IMR-90 (cell line): ENCODE data around the gene ZNF644. TPM values are rescaled to one million over a fixed set of nuclear protein-coding genes. Genes with fewer than 3 reads are reported as not detected.

Source experiments
- ATAC-seq: fragments of 200-7000 bp; cut with Tn5 transposase; 2 replicates; pipeline ENCODE4 v1.9.1; 2020; ENCODE audit warnings: low read depth, mild to moderate bottlenecking, moderate library complexity
- BruUV-seq: library from RNA; stranded (reverse); fragments of 400-500 nt; replicated peaks from 2 replicates; lab custom pipeline; 2021; lab: Mats Ljungman, UMichigan
- CTCF ChIA-PET: fragments of 300-600 bp; formaldehyde crosslinking; extraction: SDS; loops from one replicate; lab custom pipeline; 2021; ENCODE audit warnings: antibody characterized with exemption; lab: Yijun Ruan, JAX
- POLR2A ChIA-PET: fragments of 300-600 bp; sonication (Branson Sonifier 250); formaldehyde crosslinking; loops from one replicate; lab custom pipeline; 2022; ENCODE audit warnings: antibody characterized with exemption; ENCODE audit not compliant: unreplicated experiment; lab: Charles Lee
- DNase-seq: peaks from one replicate; pipeline ENCODE4 v3.0.0; 2013
- H2AFZ ChIP-seq: replicated peaks from 2 replicates; pipeline ENCODE3; 2013; ENCODE audit warnings: low read length, mild to moderate bottlenecking; ENCODE audit not compliant: poor library complexity
- H2AK5ac ChIP-seq: 2 replicates; pipeline ENCODE4 v1.6.1; 2013; ENCODE audit warnings: low read depth, low read length, inconsistent platforms
- H2AK9ac ChIP-seq: replicated peaks from 2 replicates; pipeline ENCODE3; 2013; ENCODE audit warnings: mild to moderate bottlenecking, low read depth, low read length, moderate library complexity; ENCODE audit not compliant: poor library complexity
- H2BK120ac ChIP-seq: 2 replicates; pipeline ENCODE4 v1.6.1; 2013; ENCODE audit warnings: low read depth, low read length, inconsistent platforms
- H2BK15ac ChIP-seq: 3 replicates; pipeline ENCODE4 v1.6.1; 2013; ENCODE audit warnings: low read depth, low read length, inconsistent platforms
- H2BK20ac ChIP-seq: 2 replicates; pipeline ENCODE4 v1.6.1; 2013; ENCODE audit warnings: low read depth, mild to moderate bottlenecking, inconsistent platforms, low read length, moderate library complexity
- H2BK5ac ChIP-seq: 2 replicates; pipeline ENCODE4 v1.6.1; 2013; ENCODE audit warnings: mild to moderate bottlenecking, low read depth, low read length, inconsistent platforms; ENCODE audit not compliant: poor library complexity, severe bottlenecking
- H3K14ac ChIP-seq: replicated peaks from 2 replicates; pipeline ENCODE4 v1.6.1; 2013; ENCODE audit warnings: low read depth, low read length, inconsistent platforms
- H3K18ac ChIP-seq: 2 replicates; pipeline ENCODE4 v1.6.1; 2013; ENCODE audit warnings: low read depth, low read length, control low read depth
- H3K23ac ChIP-seq: 2 replicates; pipeline ENCODE4 v1.6.1; 2013; ENCODE audit warnings: low read depth, low read length, inconsistent platforms
- H3K27ac ChIP-seq: 2 replicates; pipeline ENCODE4 v1.5.1; 2013; ENCODE audit warnings: mild to moderate bottlenecking, control low read depth, low read length; ENCODE audit not compliant: insufficient read depth
- H3K27me3 ChIP-seq: 2 replicates; pipeline ENCODE4 v1.6.1; 2013; ENCODE audit warnings: low read length; ENCODE audit not compliant: control insufficient read depth, insufficient read depth
- H3K36me3 ChIP-seq: 2 replicates; pipeline ENCODE4 v1.6.1; 2013; ENCODE audit warnings: low read length, mixed read lengths; ENCODE audit not compliant: control insufficient read depth, insufficient read depth
- H3K4ac ChIP-seq: 2 replicates; pipeline ENCODE4 v1.6.1; 2013; ENCODE audit warnings: low read depth, low read length, inconsistent platforms
- H3K4me1 ChIP-seq: 2 replicates; pipeline ENCODE4 v1.6.1; 2013; ENCODE audit warnings: low read length, mixed read lengths; ENCODE audit not compliant: control insufficient read depth, insufficient read depth
- H3K4me2 ChIP-seq: 2 replicates; pipeline ENCODE4 v1.6.1; 2013; ENCODE audit warnings: low read depth, mild to moderate bottlenecking, control low read depth, low read length, moderate library complexity
- H3K4me3 ChIP-seq: 2 replicates; pipeline ENCODE4 v1.5.1; 2013; ENCODE audit warnings: low read depth, mild to moderate bottlenecking, control low read depth, low read length, moderate library complexity; ENCODE audit not compliant: insufficient read depth
- H3K56ac ChIP-seq: 2 replicates; pipeline ENCODE4 v1.6.1; 2013; ENCODE audit warnings: low read length, inconsistent platforms; ENCODE audit not compliant: insufficient read depth; ENCODE audit errors: extremely low read depth
- H3K79me1 ChIP-seq, 2 experiments: 2 replicates each; pipeline ENCODE4 v1.6.1; 2013; ENCODE audit warnings: low read length in 2 of 2, inconsistent platforms in 1 of 2, low read depth in 1 of 2
- H3K9ac ChIP-seq: 2 replicates; pipeline ENCODE4 v1.6.1; 2013; ENCODE audit warnings: low read depth, low read length, control low read depth
- H3K9me1 ChIP-seq: 2 replicates; pipeline ENCODE4 v1.6.1; 2013; ENCODE audit warnings: low read length, inconsistent platforms; ENCODE audit not compliant: insufficient read depth
- H3K9me3 ChIP-seq: 2 replicates; pipeline ENCODE4 v1.6.1; 2013; ENCODE audit warnings: low read length; ENCODE audit not compliant: control insufficient read depth, insufficient read depth
- H4K20me1 ChIP-seq: 2 replicates; pipeline ENCODE4 v1.6.1; 2013; ENCODE audit warnings: low read length, inconsistent platforms; ENCODE audit not compliant: insufficient read depth
- H4K5ac ChIP-seq: 2 replicates; pipeline ENCODE4 v1.6.1; 2013; ENCODE audit warnings: mild to moderate bottlenecking, low read depth, low read length, control low read depth
- H4K8ac ChIP-seq, 2 experiments: 2 replicates each; pipeline ENCODE4 v1.6.1; 2013; ENCODE audit warnings: low read depth in 2 of 2, low read length in 2 of 2, control low read depth in 1 of 2, inconsistent platforms in 1 of 2
- H4K91ac ChIP-seq: 2 replicates; pipeline ENCODE4 v1.6.1; 2013; ENCODE audit warnings: low read depth, low read length, inconsistent platforms; ENCODE audit not compliant: insufficient read depth
- MAFK ChIP-seq: IDR thresholded peaks from 2 replicates; pipeline ENCODE4 v1.6.1; 2012; ENCODE audit warnings: low read depth, low read length, improper control_type of control experiment
- RCOR1 ChIP-seq: IDR thresholded peaks from 2 replicates; pipeline ENCODE4 v1.6.1; 2012; ENCODE audit warnings: mild to moderate bottlenecking, low read length, improper control_type of control experiment; ENCODE audit not compliant: insufficient replicate concordance
- WGBS, 2 experiments: methylation state at CpG; one replicate each; pipeline versions ENCODE4 v1.1.5 to v1.1.7; 2013; ENCODE audit warnings: missing lambda C conversion rate in 2 of 2; ENCODE audit not compliant: insufficient read length in 1 of 2; ENCODE audit errors: extremely low coverage in 2 of 2; 5-methylcytosine and 5-hydroxymethylcytosine counted together
- dilution Hi-C: fragments of 300-500 bp; cut with HindIII; formaldehyde crosslinking; loops from one replicate; pipeline ENCODE4 v1.14.3; 2018; ENCODE audit warnings: low sequenced_read_pairs; ENCODE audit not compliant: unreplicated experiment
- in situ Hi-C: fragments of 300-500 bp; cut with MboI; formaldehyde crosslinking; loops from 3 replicates; pipeline ENCODE4 v1.14.3; 2019; ENCODE audit warnings: low sequenced_read_pairs, inconsistent platforms, mixed read lengths
- intact Hi-C: fragments of 100-400 bp; cut with micrococcal nuclease; formaldehyde crosslinking; loops from 2 replicates; pipeline ENCODE4 v1.10.0; 2022
- polyA plus RNA-seq, 3 experiments: library from polyadenylated mRNA; depleted of rRNA; stranded (reverse); fragments of >200 nt; gene quantifications; 2 replicates each; pipeline ENCODE4 v1.2.3, GENCODE V29; 2012; ENCODE audit warnings: low replicate concordance in 1 of 3
- total RNA-seq: library from RNA; depleted of rRNA; stranded (reverse); fragments of >200 nt; gene quantifications from 2 replicates; pipeline ENCODE4 v1.2.3, GENCODE V29; 2012

The ZNF644 gene
- total and polyA plus RNA-seq, 2 of the 4 experiments (the other 2 are of a cell fraction) = 9.0 to 45.3 TPM

DNA sequence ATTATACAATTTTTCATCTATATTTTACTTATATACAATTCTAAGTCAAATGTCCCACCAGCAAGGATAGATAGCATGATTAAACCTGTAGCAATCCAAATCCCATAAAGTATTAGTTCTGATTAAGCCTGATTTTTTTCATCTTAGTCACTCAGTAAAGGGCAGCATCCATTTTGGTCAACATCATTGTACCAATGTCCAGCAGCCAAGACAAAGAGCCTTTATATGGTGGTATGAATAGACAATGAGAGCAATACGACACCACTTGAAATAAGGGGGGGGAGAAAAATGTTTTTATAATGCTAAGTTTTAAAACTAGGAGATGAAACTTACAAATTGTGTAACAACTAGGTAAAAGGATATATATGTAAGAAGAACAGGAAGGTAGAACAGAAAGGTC is 7.4 kb downstream of the ZNF644 start:
- peaks cover 65% of the 10 kb centered on the region for H4K20me1 ChIP-seq
- dilution Hi-C loops = no loop called here
- H3K56ac ChIP-seq = no peak overlapping the region
- no peak overlapping the region for H2BK15ac ChIP-seq
- H3K9ac ChIP-seq = no peak overlapping the region
- intact Hi-C loops = no loop called here
- H3K9me3 ChIP-seq = no peaks in the 10 kb centered on the region
- DNase-seq (no peak), ATAC-seq (no peak)
- POLR2A ChIA-PET = no interaction called here
- no peak overlapping the region for H2AK5ac ChIP-seq
- no peak overlapping the region for H4K8ac ChIP-seq
- no peak overlapping the region for H2AK9ac ChIP-seq
- CTCF ChIA-PET = no interaction called here
- no peak overlapping the region for H3K23ac ChIP-seq
- peaks cover 1% of the 10 kb centered on the region; the same call in 1 of the 2 replicates for H3K4me1 ChIP-seq
- TF ChIP-seq RCOR1 = no peak
- TF ChIP-seq MAFK = no peak
- H3K18ac ChIP-seq = no peak overlapping the region
- no peak overlapping the region for H2BK120ac ChIP-seq
- H3K36me3 ChIP-seq = peaks cover 1% of the 10 kb centered on the region
- no peaks in the 10 kb centered on the region for H3K27me3 ChIP-seq
- no peak overlapping the region for H4K5ac ChIP-seq
- in situ Hi-C loops = no loop called here
- H2BK20ac ChIP-seq = no peak overlapping the region
- H2BK5ac ChIP-seq = no peak overlapping the region
- no CpG with 5 or more reads among the region's 1 CpG for WGBS, 2 experiments
- no TSS peak for BruUV-seq
- no peak overlapping the region for H3K4me3 ChIP-seq
- H3K4me2 ChIP-seq = no peak overlapping the region
- H3K9me1 ChIP-seq = 0 out of 2 replicates have a peak, but pooled peaks cover 2% of the 10 kb centered on the region
- no peak overlapping the region for H3K4ac ChIP-seq
- peaks cover 5 to 47% of the 10 kb centered on the region in 2 experiments; a peak in 3 of 4 replicates for H3K79me1 ChIP-seq
- H4K91ac ChIP-seq = no peak overlapping the region
- H3K14ac ChIP-seq = no peak overlapping the region
- no peak overlapping the region for H3K27ac ChIP-seq
- no peak overlapping the region for H2AFZ ChIP-seq
